Thyroid gland (tissue), 4 donors: Measurements from ENCODE around the gene CEP131. TPM values are rescaled to one million over a fixed set of nuclear protein-coding genes. Genes with fewer than 3 reads are reported as not detected.
A peak's percentile ranks its signal among the peaks of the same experiment; 100 is the strongest.

ENCODE experiments used
- DNase-seq, 2 donors: peaks; one replicate each; pipeline ENCODE4 v3.0.0-alpha.2; 2019
- H3K27ac ChIP-seq, 3 donors: fragments of 200-600 bp; sonication (generic); 1 replicate in 2 of 3; 2 replicates in 1 of 3; pipeline ENCODE4 v1.5.1; 2016 to 2019; ENCODE audit warnings: mild to moderate bottlenecking in 1 of 3, moderate library complexity in 1 of 3
- H3K27me3 ChIP-seq: fragments of 200-600 bp; sonication (generic); one replicate; pipeline ENCODE4 v1.5.1; 2019
- H3K36me3 ChIP-seq, 2 donors: fragments of 200-600 bp; sonication (generic); one replicate each; pipeline ENCODE4 v1.5.1; 2016 to 2019
- H3K4me1 ChIP-seq, 2 donors: fragments of 200-600 bp; sonication (generic); one replicate each; pipeline ENCODE4 v1.5.1; 2017 to 2019
- H3K4me3 ChIP-seq, 3 donors: fragments of 200-600 bp; sonication (generic); replicated peaks in 1 of 3; 1 replicate in 2 of 3; 2 replicates in 1 of 3; pipeline ENCODE4 v1.5.1; 2016; ENCODE audit warnings: mild to moderate bottlenecking in 1 of 3
- H3K9me3 ChIP-seq: fragments of 200-600 bp; sonication (generic); one replicate; pipeline ENCODE4 v1.5.1; 2017
- POLR2A ChIP-seq, 2 donors: fragments of 450-650 bp; IDR thresholded peaks; one replicate each; pipeline ENCODE4 v1.6.1; 2017; ENCODE audit warnings: antibody characterized with exemption in 2 of 2, mild to moderate bottlenecking in 2 of 2, moderate library complexity in 1 of 2
- WGBS, 2 donors: methylation state at CpG; one replicate each; pipeline ENCODE4 v1.1.5; 2017; 5-methylcytosine and 5-hydroxymethylcytosine counted together
- intact Hi-C: fragments of 100-400 bp; cut with DNase I; formaldehyde crosslinking; loops from one replicate; pipeline ENCODE4 v1.15.1; 2023
- total RNA-seq, 4 donors: library from RNA; depleted of rRNA; stranded (reverse); fragments of >200 nt; gene quantifications; one replicate each; pipeline ENCODE4 v1.2.3, GENCODE V29; 2016
- TF ChIP-seq, protein P1 (sequence below), 6 experiments: fragments of 200-600 bp in 3 of 6; fragments of 450-650 bp in 3 of 6; sonication (generic) in 3 of 6; IDR thresholded peaks; one replicate each; pipeline ENCODE4 v1.5.1; 2016 to 2019; ENCODE audit warnings: antibody characterized with exemption in 6 of 6, mild to moderate bottlenecking in 2 of 6, inconsistent platforms in 1 of 6, moderate library complexity in 1 of 6

The CEP131 gene
- total RNA-seq, 4 donors from 2014 or later: 6.9 to 12.0 (median 8.6) TPM

DNA sequence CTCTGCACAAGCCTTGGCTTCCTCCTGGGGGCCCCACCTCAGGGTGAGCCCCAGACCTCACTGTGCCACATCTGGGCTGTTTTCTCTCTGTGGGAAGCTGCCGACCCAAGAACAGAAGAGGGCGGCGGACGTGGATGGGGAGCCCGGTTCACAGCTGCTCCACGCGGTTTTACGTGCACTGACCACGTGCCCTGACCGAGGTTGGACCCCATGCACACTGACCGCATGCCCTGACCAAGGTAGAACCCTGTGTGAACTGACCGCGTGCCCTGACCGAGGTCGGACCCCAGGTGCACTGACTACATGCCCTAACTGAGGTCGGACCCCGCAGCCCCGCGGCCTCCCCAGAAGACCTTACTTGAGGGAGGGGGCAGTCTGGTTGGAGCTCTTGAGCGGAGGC lies 19.6 kb downstream of the CEP131 start:
- no peaks in the 10 kb centered on the region for H3K36me3 ChIP-seq
- 96 to 100% methylated on average over 1 to 20 of the region's 20 CpGs for WGBS, 2 donors
- intact Hi-C loops: no loop called here

DNA sequence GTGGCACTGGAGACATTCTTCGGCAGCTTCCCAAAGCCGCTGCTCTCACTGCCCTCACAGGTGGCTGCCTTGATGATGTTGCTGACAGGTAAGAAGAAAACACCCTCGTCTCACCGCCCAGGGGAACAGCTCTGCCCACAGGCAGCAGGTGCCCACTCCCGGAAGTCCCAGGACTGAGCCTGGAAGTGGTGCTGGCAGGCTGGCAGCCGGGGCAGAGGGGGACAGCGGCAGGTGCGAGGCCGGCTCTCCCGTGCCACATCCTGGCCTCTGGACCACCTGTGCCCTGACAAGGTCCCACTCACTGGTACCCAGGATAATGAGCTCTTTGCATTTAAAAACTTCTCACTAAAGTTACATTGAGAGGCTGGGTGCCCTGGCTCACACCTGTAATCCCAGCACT lies 20.4 kb downstream of the CEP131 start:
- Histone ChIP-seq H3K4me3 (no peak overlapping the region), H3K27ac (no peak overlapping the region), H3K36me3 (no peaks in the 10 kb centered on the region), H3K9me3 (no peaks in the 10 kb centered on the region), H3K4me1 (no peaks in the 10 kb centered on the region), H3K27me3 (no peaks in the 10 kb centered on the region)
- WGBS, 2 donors: 98 to 99% methylated on average over 10 of the region's 10 CpGs
- no peak for DNase-seq
- intact Hi-C loops: no loop called here
- no peak for TF ChIP-seq POLR2A (IDR thresholded peaks at IDR 0.05)
- TF ChIP-seq, protein P1, sequence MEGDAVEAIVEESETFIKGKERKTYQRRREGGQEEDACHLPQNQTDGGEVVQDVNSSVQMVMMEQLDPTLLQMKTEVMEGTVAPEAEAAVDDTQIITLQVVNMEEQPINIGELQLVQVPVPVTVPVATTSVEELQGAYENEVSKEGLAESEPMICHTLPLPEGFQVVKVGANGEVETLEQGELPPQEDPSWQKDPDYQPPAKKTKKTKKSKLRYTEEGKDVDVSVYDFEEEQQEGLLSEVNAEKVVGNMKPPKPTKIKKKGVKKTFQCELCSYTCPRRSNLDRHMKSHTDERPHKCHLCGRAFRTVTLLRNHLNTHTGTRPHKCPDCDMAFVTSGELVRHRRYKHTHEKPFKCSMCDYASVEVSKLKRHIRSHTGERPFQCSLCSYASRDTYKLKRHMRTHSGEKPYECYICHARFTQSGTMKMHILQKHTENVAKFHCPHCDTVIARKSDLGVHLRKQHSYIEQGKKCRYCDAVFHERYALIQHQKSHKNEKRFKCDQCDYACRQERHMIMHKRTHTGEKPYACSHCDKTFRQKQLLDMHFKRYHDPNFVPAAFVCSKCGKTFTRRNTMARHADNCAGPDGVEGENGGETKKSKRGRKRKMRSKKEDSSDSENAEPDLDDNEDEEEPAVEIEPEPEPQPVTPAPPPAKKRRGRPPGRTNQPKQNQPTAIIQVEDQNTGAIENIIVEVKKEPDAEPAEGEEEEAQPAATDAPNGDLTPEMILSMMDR (IDR thresholded peaks at IDR 0.05): no peak

More for the DNA sequence above, 19.6 kb downstream of the CEP131 start:
- H3K27ac ChIP-seq: no peak overlapping the region
- DNase-seq: no peak
- H3K9me3 ChIP-seq: no peaks in the 10 kb centered on the region
- no peaks in the 10 kb centered on the region for H3K4me1 ChIP-seq
- TF ChIP-seq, protein P1 (IDR thresholded peaks at IDR 0.05): no peak
- no peak for TF ChIP-seq POLR2A (IDR thresholded peaks at IDR 0.05)
- no peak overlapping the region for H3K4me3 ChIP-seq
- H3K27me3 ChIP-seq: no peaks in the 10 kb centered on the region

DNA sequence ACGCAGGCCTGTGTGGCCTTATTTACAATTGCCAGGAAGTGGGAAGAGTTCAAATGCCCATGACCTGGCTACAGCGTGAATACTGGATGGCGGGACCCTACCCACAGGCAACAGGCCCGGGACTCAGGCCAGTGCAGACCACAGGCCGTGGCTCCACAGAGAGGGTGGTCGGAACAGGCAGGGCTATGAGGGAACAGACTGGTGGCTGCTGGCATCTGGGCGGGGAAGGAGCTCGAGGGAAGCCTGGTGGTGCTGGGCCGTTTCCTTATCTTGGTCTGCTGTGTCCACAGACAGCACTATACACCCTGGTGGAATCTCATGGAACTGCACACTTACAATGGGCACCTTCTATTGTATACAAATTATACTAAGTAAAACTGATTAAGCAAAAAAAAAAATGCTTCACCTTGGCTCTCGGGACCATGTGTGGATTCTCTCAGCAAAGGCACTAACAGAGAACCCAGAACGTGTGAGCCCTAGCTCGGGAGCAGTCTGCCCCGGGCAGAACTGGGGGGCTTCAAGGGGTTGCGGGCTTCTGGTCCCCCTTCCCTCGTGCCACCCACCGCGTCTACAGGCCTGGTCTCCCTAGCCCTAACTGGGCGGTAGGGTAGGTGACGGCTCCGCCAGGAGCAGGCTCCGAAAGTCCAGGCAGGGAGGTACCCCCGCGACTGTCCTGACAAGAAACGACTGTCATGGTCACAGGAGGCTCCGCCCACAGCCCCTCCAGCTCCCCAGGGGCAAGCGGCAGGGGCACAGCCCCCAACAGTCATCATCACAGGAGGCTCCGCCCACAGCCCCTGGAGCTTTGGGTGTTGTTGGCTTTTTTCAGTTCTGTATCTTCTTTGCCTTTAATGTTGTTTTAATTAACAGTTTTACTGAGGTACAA lies 21.8 kb downstream of the CEP131 start:
- DNase-seq: peak in 1 of 2 donors; percentile 23
- TF ChIP-seq POLR2A (IDR thresholded peaks at IDR 0.05): no peak
- TF ChIP-seq, protein P1 (IDR thresholded peaks at IDR 0.05): peak in 5 of 6 experiments; percentile 25 to 44 (median 32)
- WGBS, 2 donors: 77 to 78% methylated on average over 25 to 27 of the region's 27 CpGs
- intact Hi-C loops: no loop called here
- Histone ChIP-seq H3K27me3 (no peaks in the 10 kb centered on the region), H3K36me3 (no peaks in the 10 kb centered on the region), H3K4me1 (no peaks in the 10 kb centered on the region), H3K9me3 (no peaks in the 10 kb centered on the region), H3K4me3 (no peak overlapping the region), H3K27ac (no peak overlapping the region)

DNA sequence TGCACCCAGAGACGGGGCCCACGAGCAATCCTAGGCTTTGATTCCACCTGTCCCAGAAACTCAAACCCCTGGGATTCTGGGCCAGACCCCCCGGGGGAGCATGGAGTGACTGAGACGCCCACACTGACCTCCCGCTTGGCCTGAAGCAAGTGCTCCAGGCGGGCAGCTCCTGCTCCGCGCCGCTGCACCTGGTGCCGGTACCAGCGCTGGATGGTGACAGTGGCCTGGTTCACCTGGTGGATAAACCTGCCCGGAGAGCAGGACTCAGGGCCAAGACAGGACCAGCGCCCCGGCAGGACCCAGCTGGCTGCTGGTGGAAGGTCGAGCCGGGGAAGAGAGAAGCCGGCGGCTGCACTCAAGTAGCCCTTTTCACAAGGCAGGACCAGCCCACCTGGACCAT lies 22.6 kb downstream of the CEP131 start:
- Histone ChIP-seq H3K36me3 (no peaks in the 10 kb centered on the region), H3K27me3 (no peaks in the 10 kb centered on the region), H3K4me3 (no peak overlapping the region), H3K4me1 (no peaks in the 10 kb centered on the region), H3K9me3 (no peaks in the 10 kb centered on the region), H3K27ac (no peak overlapping the region)
- TF ChIP-seq, protein P1 (IDR thresholded peaks at IDR 0.05): no peak
- TF ChIP-seq POLR2A (IDR thresholded peaks at IDR 0.05): no peak
- WGBS, 2 donors: 93 to 98% methylated on average over 13 to 16 of the region's 18 CpGs
- DNase-seq: no peak
- intact Hi-C loops: no loop called here

DNA sequence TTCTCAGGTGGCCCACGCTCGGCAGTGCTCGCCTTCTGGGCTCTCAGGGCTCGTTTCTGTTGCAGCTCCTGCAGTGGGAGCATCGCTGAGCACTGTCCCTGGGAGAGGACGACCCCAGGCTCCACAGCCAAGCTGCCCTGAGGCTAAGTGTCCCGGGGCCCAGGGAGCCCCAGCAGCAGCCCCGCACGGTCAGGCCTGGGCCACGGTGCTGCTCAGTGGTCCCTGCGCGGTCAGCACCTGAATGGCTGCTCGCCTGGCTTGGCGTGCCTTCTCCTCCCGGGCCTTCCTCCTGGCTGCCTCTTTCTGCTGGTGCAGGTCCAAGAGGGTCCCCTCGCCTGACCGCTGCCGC lies 23.3 kb downstream of the CEP131 start:
- Histone ChIP-seq H3K4me3 (no peak overlapping the region), H3K27ac (no peak overlapping the region), H3K36me3 (no peaks in the 10 kb centered on the region), H3K9me3 (no peaks in the 10 kb centered on the region), H3K4me1 (no peaks in the 10 kb centered on the region), H3K27me3 (no peaks in the 10 kb centered on the region)
- DNase-seq: no peak
- intact Hi-C loops: no loop called here
- TF ChIP-seq POLR2A (IDR thresholded peaks at IDR 0.05): no peak
- TF ChIP-seq, protein P1 (IDR thresholded peaks at IDR 0.05): no peak
- WGBS, 2 donors: 91 to 94% methylated on average over 8 of the region's 18 CpGs
